ENCODE data around the gene CDCA4.

Gene CDCA4

GRCh38 chr14:104989236-104989950 lies 31.5 kb downstream of the CDCA4 start:
- no peak for DNase-seq (ENCODE audit: low read depth)

- DNase-seq (ENCODE audit: low read depth), result no peak
Measured at GRCh38 chr14:104986487-104987164, 34.3 kb downstream of the CDCA4 start.

GRCh38 chr14:104985675-104986486 lies 35.0 kb downstream of the CDCA4 start, which contains the start of gene CLBA1:
CLBA1 (plus strand) TSS chr14:104985788; CDS start chr14:104986432, 644 bp downstream.
- DNase-seq (ENCODE audit: low read depth), result peak; percentile 44

- DNase-seq (ENCODE audit: low read depth), result no peak
Measured at GRCh38 chr14:104984056-104984894, 36.6 kb downstream of the CDCA4 start.

GRCh38 chr14:104983231-104983721 lies 37.6 kb downstream of the CDCA4 start:
- no peak for DNase-seq (ENCODE audit: low read depth)

- DNase-seq (ENCODE audit: low read depth), result no peak
Measured at GRCh38 chr14:104982548-104983230, 38.2 kb downstream of the CDCA4 start.

- no peak for DNase-seq (ENCODE audit: low read depth)
Measured at GRCh38 chr14:104981699-104982541, 39.0 kb downstream of the CDCA4 start.

- DNase-seq (ENCODE audit: low read depth), result no peak
Measured at GRCh38 chr14:104980611-104981531, 40.0 kb downstream of the CDCA4 start.

GRCh38 chr14:104979758-104980610 lies 40.9 kb downstream of the CDCA4 start:
- DNase-seq (ENCODE audit: low read depth), result no peak

GRCh38 chr14:104978746-104979691 lies 41.9 kb downstream of the CDCA4 start:
- DNase-seq (ENCODE audit: low read depth), result no peak

- no peak for DNase-seq (ENCODE audit: low read depth)
Measured at GRCh38 chr14:104977681-104978653, 42.9 kb downstream of the CDCA4 start, which contains the start of gene AHNAK2. AHNAK2 (minus strand) TSS chr14:104978374; CDS start chr14:104978237, 137 bp downstream.

GRCh38 chr14:104977008-104977680 lies 43.7 kb downstream of the CDCA4 start:
- no peak for DNase-seq (ENCODE audit: low read depth)

GRCh38 chr14:104976198-104977007 lies 44.5 kb downstream of the CDCA4 start:
- no peak for DNase-seq (ENCODE audit: low read depth)

All from GM04503 (cell line).